ENCODE results near the gene UNC119.
"Not testable (repeated sequence)": the region's sequence is repeated elsewhere in the genome, so short reads cannot be mapped to it uniquely, and the experiment has no call there.

UNC119 gene

DNA sequence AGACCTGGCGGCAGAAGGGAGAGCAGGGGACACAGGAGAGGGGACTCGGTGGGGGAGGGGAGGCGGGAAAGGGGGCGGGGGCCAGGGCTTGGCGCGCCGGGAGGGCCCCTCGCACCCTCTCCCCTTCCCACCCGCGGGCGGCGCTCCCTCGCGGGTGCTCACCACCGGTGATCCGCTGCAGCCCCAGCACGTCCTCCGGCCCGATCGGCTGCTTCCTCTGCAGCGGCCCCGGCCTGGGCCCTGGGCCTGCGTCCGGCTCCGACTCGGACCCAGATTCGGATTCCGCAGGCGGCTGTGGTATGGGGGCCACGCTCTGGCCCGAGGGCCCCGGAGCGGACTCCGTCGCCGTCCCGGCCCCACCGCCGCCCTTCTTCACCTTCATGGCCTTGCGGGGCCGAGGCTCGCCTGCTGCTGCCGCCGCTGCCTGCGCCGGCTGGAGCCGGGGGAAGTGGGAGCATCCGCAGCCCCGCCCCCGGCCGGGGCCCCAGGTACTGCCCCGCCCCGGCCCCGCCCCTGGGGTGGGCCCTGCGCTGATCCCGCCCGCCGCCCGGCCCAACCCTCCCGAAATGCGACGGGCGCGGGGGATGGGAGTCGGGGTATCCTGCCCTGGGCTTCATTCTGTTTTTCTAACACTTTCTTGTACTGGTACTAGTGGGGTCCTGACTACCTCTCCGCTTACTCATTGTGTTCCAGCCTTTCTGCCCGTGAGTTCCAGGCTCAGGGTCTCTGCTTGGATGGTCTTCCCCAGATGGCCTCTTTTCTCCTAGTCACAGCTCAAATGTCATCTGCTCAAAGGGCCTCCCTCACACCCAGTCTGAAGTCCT lies at the start of gene UNC119:
Gene UNC119 (minus strand): TSS at position 449 of the 824 bp plus-strand sequence. CDS start 67 bp downstream, at position 382.
- no peak for DNase-seq

GRCh38 chr17:28599311-28600184 lies 47.1 kb upstream of the UNC119 start:
- peak; percentile 55 for DNase-seq

- DNase-seq = peak; percentile 67
Observed at GRCh38 chr17:28598799-28599310, 46.4 kb upstream of the UNC119 start, which contains the start of gene SPAG5. Gene SPAG5, minus strand, starts transcription at chr17:28599025. Its CDS starts 79 bp downstream, at chr17:28598946.

- no peak for DNase-seq
Observed at GRCh38 chr17:28598389-28598788, 46.0 kb upstream of the UNC119 start.

GRCh38 chr17:28597606-28598383 lies 45.4 kb upstream of the UNC119 start:
- DNase-seq = no peak

GRCh38 chr17:28592260-28592659 lies 39.8 kb upstream of the UNC119 start:
- DNase-seq = no peak

DNA sequence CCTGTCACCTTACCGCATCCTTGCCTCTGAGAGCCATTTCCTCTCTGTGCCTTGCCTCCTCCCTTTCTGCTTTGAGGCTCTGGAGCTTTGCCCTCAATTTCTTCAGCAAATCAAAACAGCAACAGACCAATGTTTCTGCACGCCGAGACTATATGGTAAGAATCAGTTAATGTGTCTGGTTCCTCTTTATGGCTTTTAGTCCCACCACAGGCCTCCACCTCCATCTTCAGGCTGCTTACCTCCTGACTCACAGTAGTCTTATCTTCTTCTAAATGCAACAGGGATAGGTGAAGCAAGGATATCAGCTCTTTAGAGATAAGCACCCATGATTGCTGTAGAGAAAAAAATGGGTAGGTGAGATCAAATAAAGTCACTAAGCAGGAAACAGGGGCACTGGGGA lies 33.4 kb upstream of the UNC119 start:
- DNase-seq = no peak

DNA sequence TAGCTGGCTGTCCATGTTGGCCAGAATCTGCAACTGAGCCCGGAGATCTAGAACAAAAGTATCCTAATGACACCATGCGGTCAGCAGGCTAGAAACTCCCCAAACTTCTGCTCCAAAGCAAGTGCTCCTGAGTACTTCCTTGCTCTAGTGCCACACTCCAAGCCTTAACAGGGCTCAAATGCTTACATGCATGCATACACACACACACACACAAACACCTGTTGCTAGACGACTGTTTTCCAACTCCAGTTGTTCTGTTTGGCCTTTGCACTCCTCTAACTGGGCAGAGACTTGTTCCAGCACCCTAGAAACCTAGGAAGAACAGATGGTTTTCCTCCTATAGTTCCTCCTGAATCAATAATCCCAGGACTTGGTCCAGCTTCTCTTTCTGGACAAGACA lies 32.0 kb upstream of the UNC119 start:
- DNase-seq = no peak

DNA sequence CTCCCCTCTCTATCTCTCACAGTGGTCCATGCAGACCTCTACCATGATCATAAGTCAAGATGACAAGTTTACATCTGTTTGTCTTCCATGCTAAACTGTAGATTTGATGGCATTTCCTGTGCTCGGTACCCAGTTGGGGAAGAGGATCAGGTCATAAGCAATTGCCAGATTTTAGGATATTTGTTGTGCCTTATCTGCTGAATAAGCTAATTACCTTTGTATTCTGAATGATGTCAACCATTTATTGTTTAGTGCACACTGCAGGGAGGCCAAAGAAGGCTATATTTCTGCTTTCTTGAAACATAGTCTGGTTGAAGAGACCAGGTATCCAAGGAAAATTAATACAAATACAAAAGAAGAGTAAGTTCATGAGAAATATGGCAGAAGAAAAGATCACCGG lies 30.1 kb upstream of the UNC119 start:
- DNase-seq = no peak

GRCh38 chr17:28580959-28581358 lies 28.5 kb upstream of the UNC119 start:
- DNase-seq = no peak

DNA sequence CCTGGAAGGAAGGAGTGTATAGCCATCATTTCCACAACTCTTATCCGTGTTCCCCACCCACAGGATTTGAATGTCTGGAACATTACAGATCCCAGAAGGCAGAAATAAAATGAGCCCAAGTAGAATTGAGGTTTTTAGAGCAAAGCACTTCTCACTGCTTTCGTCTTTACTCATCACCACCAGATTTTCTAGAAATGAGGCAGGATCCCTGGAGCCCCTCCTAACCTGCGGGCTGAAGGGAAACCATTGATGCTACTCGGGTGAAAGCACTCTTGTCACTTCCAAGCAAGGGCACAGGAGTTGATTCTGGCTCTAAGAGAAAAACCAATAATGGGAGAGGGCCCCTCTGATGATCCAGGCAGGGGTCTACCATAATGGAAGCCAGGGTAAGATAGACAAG lies 27.1 kb upstream of the UNC119 start:
- no peak for DNase-seq

GRCh38 chr17:28578246-28579195 lies 26.1 kb upstream of the UNC119 start:
- DNase-seq = no peak

- DNase-seq = no peak
Observed at GRCh38 chr17:28577466-28577824, 25.0 kb upstream of the UNC119 start.

DNA sequence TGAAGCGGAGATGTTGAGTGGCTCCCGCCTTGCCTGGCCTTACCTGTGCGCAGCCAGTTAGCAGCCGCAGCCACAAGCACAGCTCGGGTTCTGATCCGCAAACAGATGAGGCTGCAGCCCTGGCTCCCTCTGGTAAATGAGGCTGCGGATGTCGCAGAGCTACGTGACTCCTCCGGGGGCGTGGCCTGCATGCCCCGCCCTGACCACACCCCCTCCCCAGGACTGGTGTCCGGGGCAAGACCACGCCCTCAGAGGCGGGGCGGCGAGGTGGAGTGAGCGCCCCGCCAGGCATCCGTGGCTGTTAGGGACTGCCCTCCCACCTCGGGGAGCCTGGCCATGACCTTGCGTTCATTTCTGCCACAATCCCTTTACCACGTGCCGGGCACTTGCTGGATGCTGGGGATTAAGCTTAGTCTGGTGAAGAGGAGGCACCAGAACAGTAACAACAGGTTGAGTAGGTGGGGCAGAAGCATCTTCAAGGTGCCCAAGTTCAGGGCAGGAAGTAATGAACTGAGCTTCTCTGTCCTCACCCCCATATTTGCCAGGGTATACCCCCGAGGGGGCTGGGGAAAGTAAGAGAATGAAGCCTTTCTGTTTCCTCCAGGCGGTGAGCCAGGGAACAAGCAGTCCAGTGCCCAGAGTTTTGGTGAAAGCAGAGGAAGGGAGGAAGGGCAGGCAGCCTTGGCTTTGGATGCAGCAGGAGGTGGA lies 24.5 kb upstream of the UNC119 start, which contains the start of gene ALDOC:
Gene ALDOC (minus strand): TSS at position 138 of the 708 bp plus-strand sequence. CDS start 1,363 bp downstream, outside the sequence.
- DNase-seq = no peak

DNA sequence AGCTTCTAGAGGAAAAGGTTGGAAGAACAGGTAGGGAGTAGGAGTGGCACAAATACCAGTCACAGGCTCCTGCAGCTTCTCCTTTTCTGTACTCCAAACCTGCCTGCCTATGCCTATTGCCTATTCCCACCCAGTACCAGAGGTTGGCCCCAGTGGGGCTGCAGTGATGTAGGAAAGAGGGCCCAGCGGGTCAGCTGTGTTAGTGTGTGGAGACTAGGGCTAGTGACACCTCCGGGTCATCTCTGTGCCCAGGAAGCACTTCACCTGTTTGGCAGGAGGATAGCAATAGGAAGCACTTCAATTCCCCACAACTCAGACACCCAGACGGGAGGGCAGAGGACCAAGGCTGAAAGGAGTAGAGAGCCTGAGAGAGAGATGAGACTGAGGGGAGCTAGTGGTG lies 23.6 kb upstream of the UNC119 start:
- DNase-seq = not testable (repeated sequence)

DNA sequence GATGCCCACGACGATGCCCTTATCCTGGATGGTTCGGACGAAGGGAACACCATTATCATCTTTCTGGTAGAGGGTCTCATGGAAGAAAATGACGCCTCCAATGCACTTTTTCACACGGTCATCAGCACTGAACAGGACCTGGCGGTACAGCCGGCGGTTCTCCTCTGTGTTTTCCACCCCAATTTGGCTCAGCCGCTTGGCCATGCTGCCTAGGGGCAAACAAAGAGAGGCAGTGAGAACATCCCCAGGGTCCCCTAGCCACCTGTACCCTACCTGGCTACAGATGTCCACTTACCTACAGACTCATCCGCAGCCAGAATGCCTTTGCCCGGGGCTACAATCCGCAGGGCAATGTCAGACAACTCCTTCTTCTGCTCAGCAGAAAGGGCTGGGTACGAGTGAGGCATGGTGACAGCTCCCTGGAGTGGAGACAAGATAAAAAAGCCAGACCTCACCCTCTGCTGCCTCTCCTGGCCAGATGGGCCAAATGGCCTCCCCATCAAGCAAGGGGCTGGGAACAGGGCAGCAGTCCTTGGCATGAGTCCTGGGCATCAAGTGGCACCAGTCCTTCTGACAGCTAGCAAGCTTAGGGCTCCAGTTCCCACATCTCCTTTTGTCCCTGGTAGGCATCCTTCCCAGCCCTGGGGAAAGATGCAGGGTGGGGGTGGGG lies 22.8 kb upstream of the UNC119 start:
- no peak for DNase-seq

DNA sequence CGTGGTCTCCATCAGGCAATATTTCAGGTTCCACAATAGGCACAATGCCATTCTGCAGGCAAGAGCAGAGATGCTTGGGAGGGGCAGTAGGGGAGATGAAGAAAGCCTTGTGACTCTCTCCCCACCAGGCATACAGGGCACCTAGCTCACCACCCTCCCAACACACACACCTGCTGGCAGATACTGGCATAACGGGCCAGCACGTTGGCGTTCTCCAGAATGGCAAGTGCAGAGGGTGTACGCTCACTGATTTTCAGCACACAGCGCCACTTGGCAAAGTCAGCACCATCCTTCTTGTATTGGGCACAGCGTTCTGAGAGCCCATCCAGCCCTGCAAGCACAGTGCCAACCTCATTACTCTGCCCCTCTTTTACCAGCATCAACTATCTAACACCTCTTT lies 22.1 kb upstream of the UNC119 start:
- no peak for DNase-seq

DNA sequence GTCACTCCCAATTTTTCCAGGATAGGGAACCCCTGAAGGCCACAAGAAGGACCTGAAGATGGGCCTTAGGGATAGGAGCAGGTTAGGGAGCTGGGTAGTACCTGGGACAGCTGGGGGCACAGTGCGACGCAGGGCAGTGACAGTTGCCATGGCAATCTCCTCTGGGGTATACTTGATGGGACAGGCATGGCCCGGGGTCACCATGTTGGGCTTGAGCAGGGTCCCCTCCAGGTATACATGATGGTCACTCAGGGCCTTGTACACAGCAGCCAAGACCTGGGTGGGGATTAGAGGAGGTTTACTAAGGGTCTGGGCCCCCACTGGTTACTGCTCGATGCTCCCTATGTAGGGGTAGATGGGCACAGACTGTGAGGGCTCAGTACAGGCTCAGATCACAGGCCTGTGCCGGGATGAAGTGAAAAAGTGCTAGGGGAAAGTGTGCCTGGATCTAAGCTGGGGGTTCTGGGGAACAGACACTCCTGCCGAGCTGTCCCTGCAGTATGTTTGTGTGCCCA lies 21.6 kb upstream of the UNC119 start:
- DNase-seq = no peak

GRCh38 chr17:28573521-28573920 lies 21.1 kb upstream of the UNC119 start:
- no peak for DNase-seq

DNA sequence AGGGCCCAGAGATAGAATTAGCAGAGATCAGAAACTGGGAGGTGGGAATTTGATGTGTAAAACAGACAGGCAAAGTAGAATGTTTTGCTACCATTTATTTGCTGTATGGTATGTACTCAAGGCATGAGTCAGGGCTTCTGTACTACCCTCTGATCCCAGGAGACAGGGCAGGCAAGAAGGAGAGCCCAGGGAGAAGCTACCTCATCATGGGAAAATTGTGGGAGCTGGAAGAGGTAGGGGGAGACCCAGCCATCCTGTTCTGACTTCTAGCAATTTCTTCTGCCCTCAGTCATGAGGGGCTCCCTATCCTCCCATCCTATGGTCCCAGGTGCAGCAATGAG lies 20.6 kb upstream of the UNC119 start:
- DNase-seq = no peak
